Sigmoid colon (tissue), 4 donors: ENCODE data around the gene TMCO6.

Experiments
- CTCF ChIP-seq, 4 experiments: fragments of 450-650 bp in 3 of 4; fragments of 200-600 bp in 1 of 4; IDR thresholded peaks; one replicate each; pipeline ENCODE4 v1.5.1; 2016 to 2019; ENCODE audit warnings: antibody characterized with exemption in 4 of 4, mild to moderate bottlenecking in 3 of 4, moderate library complexity in 2 of 4
- EP300 ChIP-seq, 4 donors: sonication (generic); formaldehyde crosslinking; IDR thresholded peaks; one replicate each; pipeline ENCODE4 v1.6.1; 2017; ENCODE audit warnings: antibody characterized with exemption in 4 of 4
- POLR2A ChIP-seq, 2 donors: fragments of 450-650 bp; IDR thresholded peaks; one replicate each; pipeline ENCODE4 v1.6.1; 2016; ENCODE audit warnings: antibody characterized with exemption in 2 of 2, mild to moderate bottlenecking in 2 of 2, moderate library complexity in 2 of 2

- TF ChIP-seq EP300 (IDR thresholded peaks at IDR 0.05) = no peak
- no peak for TF ChIP-seq POLR2A (IDR thresholded peaks at IDR 0.05)
- no peak for TF ChIP-seq CTCF (IDR thresholded peaks at IDR 0.05)
These were observed 39.7 kb downstream of the TMCO6 start for GRCh38 chr5:140678993-140679392.
